OCI-LY3 (cell line): ENCODE data around the gene INSL3.

ENCODE experiments used
- CTCF ChIP-seq: fragments of 200-600, 300-600 bp; sonication (generic); IDR thresholded peaks from 2 replicates; pipeline ENCODE4 v1.5.1; 2014; ENCODE audit warnings: antibody characterized with exemption, low read length, low read depth
- EZH2phosphoT487 ChIP-seq: fragments of 200-600 bp; shearing (Covaris generic); IDR thresholded peaks from 2 replicates; pipeline ENCODE4 v1.6.1; 2018; ENCODE audit warnings: antibody characterized with exemption, mixed run types, low read depth

GRCh38 chr19:17811681-17812080 is 9.6 kb downstream of the INSL3 start:
- TF ChIP-seq CTCF (no peak), EZH2phosphoT487 (no peak)
